ENCODE measurements around the gene MLYCD.

DNA sequence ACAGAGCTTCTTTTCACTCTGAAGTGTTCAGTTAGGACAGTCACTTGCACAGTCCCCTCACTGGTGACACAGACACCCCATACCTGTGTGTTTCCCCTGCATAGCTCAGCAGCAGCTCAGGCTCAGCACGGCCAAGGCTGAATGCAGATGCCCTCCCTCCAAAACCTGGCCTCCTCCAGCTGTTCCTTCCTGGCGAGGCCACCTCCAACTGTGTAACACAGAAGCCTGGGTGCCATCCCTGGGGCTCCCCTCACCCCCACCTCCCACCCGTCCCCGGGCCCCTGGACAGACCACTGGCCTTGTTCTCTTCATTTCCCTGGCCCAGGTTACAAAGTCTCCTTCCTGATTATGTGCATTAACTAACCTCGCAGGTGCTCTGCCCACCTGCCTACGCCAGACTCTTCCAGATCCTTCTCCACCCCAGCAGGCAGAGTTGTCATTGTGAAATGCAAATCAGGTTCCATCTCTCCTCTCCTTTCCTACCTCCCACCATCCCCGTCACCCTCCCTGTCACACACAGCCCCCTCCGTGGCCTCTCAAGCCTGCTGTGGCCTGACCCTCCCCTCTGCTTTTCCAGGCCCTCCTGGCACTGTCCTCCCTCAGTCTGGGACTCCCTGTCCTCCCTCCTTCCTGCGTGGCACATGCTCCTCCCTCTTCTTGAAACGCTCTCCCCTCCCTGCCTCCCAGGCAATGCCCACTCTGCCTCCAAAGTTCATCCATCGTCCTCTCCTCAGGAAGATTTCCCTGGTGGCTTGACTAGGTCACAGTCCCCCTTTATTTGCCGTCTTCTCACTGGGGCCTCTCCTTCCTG, 26.4 kb downstream of the MLYCD start:
- TF ChIP-seq CTCF (IDR thresholded peaks at IDR 0.05; ENCODE audit: low read depth, low read length, missing input control): no peak
- no peak for TF ChIP-seq YY1 (IDR thresholded peaks at IDR 0.05)
- no peak for TF ChIP-seq TAF1 (conservative IDR thresholded peaks at IDR 0.05)
- TF ChIP-seq RXRA (IDR thresholded peaks at IDR 0.05): no peak

Measured in liver (tissue), 3 donors.